SK-N-MC (cell line): ENCODE data around the gene CTNNA2.

Source experiments
- EZH2 ChIP-seq: fragments of 200-600 bp; sonication (generic); IDR thresholded peaks from one replicate; pipeline ENCODE4 v1.6.1; 2017; ENCODE audit warnings: antibody characterized with exemption
- POLR2AphosphoS5 ChIP-seq: IDR thresholded peaks from 2 replicates; pipeline ENCODE4 v1.6.1; 2012; ENCODE audit warnings: mild to moderate bottlenecking, low read depth, low read length, borderline replicate concordance

DNA sequence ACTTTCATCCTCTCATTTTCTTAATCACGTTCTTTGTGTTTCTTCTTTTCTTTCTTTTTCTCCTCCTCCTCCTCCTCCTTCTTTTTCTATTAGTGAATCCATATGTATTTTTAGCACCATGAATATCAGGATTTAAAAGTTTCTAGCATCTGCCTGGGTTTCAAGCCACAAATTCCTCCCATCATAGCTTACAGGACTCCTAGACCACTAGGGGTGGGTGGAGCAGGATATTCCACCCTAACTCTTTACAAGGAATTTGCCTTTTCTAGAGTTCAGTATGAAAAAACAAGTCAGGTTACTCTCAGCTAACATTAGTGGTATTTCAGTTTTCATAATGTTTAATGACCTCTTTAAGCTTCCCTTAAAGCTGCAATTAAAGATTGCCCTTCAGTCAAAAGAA, 810.8 kb downstream of the CTNNA2 start:
- TF ChIP-seq POLR2AphosphoS5 (no peak), EZH2 (no peak)
